C4-2B (cell line): ENCODE measurements around the gene SH2D6.

Source experiments
- CTCF ChIP-seq: fragments of 450-650 bp; conservative IDR thresholded peaks from 2 replicates; pipeline ENCODE4 v1.5.1; 2017; ENCODE audit warnings: mild to moderate bottlenecking
- ZFX ChIP-seq: fragments of 450-650 bp; IDR thresholded peaks from 2 replicates; pipeline ENCODE4 v1.6.1; 2017

- TF ChIP-seq CTCF = no peak
- TF ChIP-seq ZFX = no peak
These were observed 13.2 kb downstream of the SH2D6 start for GRCh38 chr2:85431570-85432205.
